ENCODE results near the gene JAK2.
"Not testable (repeated sequence)": the region's sequence is repeated elsewhere in the genome, so short reads cannot be mapped to it uniquely, and the experiment has no call there.

The JAK2 gene

DNA sequence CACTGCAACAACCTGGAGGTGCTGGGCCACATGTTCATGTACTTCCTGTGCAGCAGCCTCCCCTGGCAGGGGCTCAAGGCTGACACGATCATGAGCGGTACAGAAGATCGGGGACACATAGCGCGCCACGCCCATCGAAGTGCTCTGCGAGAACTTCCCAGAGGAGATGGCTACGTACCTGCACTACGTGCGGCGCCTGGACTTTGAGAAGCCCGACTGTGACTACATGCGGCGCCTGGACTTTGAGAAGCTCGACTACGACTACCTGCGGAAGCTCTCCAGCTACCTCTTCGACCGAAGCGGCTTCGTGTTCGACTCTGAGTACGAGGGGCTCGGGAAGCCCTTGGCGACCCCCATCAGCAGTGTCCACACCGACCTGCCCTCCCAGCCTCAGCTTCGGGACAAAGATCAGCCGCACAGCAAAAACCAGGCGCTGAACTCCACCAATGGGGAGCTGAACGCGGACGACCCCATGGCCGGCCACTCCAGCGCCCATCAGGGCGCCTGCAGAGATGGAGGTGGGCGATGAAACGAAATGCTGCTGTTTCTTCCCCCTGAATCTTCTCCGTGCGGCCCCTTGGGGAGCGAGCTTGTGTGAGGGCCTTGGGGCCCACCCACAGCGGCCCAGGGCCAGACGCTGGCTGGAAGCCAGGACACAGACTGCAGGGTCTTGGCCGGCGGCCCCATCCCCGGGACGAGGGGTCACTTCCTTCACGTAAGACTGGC, 56.5 kb downstream of the JAK2 start:
- no peak for DNase-seq (ENCODE audit: low read depth in 2 of 2)

DNA sequence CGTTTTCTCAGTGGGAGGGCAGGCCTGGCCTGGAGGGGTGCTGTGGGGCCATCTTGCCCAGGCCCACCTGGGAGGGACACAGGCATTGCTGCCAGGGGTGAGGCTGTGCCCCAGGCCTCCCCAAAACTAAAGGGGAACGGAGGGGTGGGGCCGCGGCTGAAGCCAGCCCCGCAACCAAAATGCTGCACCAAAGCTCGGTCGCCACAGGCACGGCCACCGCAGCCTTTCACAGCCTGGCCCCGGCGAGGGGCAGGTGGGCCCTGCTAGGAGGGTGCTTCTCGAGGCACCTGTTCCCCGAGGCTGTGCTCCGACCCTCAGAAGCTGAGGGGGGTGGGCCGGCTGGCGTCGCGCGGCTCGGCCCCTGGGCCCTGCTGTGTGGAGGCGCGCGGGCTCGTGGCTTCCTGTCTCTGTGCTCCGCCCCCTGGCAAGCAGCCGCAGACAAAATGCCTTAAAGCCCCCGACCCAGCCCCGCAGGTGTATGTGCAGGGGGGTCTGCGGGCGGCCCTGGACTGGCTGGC, 57.6 kb downstream of the JAK2 start:
- DNase-seq (ENCODE audit: low read depth in 2 of 2), result no peak

DNA sequence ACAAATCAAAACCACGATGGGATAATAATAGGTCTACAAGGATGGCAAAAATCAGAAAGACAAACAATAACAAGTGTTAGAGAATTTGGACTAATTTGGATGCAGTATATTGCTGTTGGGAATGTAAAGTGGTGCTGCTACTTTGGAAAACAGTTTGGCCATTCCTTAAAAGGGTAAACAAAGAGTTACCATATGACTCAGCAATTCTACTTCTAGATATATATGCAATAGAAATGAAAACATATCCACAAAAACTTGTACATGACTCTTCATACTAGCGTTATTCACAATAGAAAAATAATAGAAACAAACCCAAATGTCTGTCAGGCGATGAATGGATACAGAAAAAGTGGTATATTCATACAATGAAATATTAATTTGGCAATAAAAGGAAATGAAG, 58.3 kb downstream of the JAK2 start:
- DNase-seq (ENCODE audit: low read depth in 2 of 2), result no peak

DNA sequence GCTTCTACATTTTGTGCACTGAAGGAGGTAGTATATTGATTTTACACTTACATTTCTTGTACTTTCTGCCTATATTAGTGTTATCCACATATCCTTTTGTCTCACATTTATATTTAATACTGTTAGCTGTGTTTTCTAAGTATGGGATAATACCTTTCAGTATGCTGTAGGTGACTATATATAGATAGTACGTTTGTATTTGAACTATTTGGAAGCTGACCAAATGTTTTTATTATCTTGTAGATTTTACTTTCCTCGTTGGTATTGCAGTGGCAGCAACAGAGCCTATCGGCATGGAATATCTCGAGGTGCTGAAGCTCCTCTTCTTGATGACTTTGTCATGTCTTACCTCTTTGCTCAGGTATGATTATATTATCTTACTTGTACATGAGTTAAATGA, 59.1 kb downstream of the JAK2 start:
- DNase-seq (ENCODE audit: low read depth in 2 of 2), result no peak

DNA sequence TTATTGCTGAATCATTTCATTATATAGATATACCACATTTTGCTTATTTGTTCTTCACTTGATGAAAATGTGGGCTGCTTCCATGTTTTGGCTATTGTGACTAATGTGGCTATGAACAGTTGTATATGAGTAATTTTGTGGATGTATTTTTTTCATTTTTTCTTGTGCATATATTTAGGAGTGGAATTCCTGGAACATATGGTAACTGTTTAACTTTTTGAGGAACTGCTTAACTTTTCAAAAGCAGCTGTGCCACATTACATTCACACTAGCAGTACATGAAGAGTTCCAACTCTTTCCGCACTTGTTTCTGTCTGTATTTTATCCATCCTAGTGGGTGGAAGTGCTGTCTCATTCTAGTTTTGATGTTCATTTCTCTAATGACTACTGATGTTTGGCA, 67.8 kb downstream of the JAK2 start:
- no peak for DNase-seq (ENCODE audit: low read depth in 2 of 2)

DNA sequence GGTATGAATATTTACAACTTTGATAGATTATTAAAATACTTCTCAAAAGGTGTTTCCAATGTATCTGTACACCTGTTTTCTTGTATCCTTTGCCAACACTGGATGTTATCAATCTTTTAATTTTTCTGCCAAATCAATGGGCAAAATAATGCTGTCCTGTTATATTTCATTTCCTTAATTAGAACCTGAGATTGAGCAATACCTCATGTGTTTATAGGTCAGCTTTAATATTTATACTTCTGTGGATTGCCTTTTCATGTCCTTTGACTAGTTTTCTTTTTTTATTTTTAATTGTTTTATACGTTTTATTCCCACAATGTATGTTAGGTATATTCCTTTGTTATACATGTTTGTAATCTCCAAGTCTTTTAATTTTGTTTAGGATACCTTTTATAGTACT, 77.6 kb downstream of the JAK2 start:
- no peak for DNase-seq (ENCODE audit: low read depth in 2 of 2)

DNA sequence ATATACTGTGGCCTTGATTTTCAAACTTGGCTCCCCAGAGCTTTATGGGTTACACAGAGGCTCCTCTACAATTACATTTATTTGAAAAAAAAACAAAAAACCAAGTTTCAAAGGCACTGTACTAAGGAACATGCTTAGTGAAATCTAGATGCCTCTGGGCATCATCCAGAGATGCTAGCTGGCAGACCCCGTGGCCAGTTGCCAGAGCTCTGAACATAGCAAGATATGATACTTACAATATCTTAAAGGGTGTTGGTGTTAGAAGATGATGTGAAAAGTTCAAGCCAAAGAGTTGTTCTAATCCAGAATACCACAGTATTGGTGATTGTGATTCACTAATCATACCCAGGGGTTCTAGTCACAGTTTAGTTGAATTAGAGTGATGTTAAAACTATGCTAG, 87.8 kb downstream of the JAK2 start:
- DNase-seq (ENCODE audit: low read depth in 2 of 2), result no peak

DNA sequence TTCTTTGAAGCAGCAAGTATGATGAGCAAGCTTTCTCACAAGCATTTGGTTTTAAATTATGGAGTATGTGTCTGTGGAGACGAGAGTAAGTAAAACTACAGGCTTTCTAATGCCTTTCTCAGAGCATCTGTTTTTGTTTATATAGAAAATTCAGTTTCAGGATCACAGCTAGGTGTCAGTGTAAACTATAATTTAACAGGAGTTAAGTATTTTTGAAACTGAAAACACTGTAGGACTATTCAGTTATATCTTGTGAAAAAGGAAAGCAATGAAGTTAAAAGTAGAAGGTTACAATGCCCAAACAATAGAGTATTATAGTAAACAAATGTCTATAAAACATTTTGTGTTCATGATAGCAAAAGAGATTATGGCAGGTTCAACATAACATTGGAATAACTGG, 88.6 kb downstream of the JAK2 start:
- no peak for DNase-seq (ENCODE audit: low read depth in 2 of 2)

DNA sequence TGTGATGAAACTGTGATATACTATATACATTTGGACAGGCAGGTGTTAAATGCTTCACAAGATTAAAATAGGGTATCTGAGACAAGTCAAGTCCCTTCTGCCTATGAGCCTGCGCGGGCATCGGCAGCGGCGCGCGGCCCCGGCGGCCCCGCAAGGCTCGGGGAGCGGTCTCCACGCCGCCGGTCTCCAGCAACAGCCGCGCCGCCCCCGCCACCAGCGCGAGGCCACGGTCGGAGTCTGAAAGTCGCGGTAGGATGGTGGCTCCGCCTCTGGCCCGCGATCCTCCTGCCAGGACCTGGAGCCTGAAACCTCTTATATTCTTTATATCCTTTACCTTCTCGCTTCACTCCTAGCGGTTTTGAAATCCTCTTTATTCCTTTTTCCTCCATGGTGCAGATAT, 100.9 kb downstream of the JAK2 start:
- no peak for DNase-seq (ENCODE audit: low read depth in 2 of 2)

DNA sequence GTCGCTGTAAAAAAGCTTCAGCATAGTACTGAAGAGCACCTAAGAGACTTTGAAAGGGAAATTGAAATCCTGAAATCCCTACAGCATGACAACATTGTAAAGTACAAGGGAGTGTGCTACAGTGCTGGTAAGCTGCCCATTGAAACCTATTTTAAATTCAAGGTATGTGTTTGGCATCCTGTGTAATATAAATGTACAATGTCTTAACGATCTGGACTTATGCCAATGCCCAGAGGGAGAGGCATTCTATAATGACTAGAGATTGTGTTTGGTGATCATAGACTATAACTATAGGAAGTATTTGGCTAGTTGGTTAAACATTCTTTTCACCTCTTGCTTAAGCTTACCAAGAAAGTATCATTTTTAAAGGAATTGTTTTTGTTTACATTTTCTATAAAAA, 104.7 kb downstream of the JAK2 start:
- DNase-seq (ENCODE audit: low read depth in 2 of 2), result no peak

DNA sequence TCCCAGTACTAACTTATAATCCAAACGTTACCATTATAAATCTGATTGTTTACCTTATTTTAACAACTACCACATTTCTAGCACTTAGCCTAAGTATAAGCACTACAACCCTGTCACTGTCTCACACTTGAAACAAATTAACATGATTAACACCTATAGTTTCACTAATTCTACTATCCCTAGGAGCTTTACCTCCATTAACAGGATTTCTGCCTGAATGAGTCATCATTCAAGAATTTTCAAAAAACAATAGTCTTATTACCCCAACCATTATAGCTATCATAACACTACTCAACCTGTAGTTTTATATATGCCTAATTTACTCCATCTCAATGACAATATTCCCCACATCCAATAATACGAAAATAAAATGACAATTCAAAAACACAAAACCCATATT, 110.7 kb downstream of the JAK2 start:
- DNase-seq (ENCODE audit: low read depth in 2 of 2), result no peak

DNA sequence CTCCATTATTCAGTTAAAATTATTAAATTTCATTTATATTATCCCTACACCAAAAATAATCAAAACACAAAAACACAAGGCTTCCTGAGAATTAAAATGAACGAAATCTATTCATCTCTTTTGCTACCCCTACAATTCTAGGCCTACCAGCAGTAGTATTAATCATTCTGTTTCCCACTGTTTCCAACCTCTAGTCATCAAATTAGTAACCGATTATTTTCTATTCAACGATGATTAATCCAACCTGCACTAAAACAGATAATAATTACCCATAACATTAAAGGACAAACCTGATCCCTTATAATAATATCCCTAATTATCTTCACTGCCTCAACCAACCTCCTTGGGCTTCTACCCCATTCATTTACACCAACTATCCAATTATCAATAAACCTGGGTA, 114.4 kb downstream of the JAK2 start:
- DNase-seq (ENCODE audit: low read depth in 2 of 2), result no peak

DNA sequence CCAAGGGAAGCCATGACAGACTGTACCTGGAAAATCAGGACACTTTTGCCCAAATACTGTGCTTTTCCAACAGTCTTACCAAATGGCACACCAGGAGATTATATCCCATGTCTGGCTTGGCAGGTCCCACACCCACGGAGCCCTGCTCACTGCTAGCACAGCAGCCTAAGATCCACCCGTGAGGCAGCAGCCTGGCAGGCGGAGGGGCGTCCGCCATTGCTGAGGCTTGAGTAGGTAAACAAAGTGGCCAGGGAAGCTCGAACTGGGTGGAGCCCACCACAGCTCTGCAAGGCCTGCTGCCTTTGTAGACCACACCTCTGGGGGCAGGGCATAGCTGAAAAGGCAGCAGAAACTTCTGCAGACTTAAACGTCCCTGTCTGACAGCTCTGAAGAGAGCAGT, 116.1 kb downstream of the JAK2 start:
- DNase-seq (ENCODE audit: low read depth in 2 of 2), result not testable (repeated sequence)

DNA sequence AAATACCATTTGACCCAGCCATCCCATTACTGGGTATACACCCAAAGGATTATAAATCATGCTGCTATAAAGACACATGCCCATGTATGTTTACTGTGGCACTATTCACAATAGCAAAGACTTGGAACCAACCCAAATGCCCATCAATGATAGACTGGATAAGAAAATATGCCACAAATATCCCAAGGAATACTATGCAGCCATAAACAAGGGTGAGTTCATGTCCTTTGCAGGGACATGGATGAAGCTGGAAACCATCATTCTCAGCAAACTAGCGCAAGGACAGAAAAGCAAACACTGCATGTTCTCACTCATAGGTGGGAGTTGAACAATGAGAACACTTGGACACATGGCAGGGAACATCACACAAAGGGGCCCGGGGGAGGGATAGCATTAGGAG, 121.4 kb downstream of the JAK2 start:
- not testable (repeated sequence) for DNase-seq (ENCODE audit: low read depth in 2 of 2)

DNA sequence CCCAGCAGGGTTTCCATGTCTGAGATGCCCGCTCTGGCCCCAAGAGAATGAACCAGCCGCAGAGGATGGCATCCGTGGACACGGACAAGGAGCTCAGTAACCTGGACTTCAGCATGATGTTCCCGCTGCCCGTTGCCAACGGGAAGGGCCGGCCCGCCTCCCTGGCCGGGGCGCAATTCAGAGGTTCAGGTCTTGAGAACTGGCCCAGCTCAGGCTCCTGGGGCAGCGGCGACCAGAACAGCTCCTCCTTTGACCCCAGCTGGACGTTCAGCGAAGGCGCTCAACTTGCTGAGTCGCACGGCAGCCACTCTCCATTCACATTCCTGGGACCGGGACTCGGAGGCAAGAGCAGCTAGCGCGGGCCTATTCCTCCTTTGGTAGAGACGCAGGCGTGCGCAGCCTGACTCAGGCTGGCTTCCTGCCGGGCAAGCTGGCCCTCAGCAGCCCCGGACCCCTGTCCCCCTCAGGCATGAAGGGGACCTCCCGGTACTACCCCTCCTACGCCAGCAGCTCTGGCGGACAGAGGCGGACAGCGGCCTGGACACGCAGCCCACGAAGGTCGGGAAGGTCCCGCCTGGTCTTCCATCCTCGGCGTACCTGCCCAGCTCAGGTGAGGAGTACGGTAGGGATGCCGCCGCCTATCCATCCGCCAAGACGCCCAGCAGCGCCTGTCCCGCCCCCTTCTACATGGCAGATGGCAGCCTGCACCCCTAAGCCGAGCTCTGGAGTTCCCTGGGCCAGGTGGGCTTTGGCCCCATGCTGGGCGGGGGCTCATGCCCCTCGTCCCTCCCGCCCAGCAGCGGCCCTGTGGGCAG, 126.0 kb downstream of the JAK2 start:
- DNase-seq (ENCODE audit: low read depth in 2 of 2), result no peak

DNA sequence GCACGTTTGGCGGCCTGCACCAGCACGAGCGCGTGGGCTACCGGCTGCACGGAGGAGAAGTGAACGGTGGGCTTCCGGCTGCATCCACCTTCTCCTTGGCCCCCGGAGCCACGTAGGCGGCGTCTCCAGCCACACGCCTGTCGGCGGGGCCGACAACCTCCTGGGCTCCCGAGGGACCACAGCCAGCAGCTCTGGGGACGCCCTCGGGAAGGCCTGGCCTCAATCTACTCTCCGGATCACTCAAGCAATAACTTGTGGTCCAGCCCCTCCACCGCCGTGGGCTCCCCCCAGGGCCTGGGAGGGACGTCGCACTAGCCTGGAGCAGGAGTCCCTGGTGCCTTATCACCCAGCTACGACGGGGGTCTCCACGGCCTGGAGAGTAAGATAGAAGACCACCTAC, 126.6 kb downstream of the JAK2 start:
- DNase-seq (ENCODE audit: low read depth in 2 of 2), result no peak

DNA sequence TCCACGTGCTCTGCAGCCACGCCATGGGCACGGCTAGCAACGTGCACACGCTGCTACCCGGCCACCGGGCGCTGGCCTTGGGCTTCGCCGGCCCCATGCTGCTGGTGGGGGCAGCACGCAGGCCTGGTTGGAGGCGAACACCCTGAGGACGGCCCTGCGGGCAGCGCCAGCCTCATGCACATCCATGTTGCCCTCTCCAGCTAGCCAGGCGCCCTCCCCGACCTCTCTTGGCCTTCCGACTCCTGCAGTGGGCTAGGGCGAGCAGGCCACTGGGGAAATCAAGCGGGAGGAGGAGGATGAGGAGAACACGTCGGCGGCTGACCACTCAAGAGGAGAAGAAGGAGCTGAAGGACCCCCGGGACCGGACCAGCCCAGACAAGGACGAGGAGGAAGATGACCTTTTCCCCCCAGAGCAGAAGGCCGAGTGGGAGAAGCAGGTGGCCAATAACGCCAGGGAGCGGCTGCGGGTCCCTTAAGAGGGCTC, 127.1 kb downstream of the JAK2 start:
- DNase-seq (ENCODE audit: low read depth in 2 of 2), result no peak

DNA sequence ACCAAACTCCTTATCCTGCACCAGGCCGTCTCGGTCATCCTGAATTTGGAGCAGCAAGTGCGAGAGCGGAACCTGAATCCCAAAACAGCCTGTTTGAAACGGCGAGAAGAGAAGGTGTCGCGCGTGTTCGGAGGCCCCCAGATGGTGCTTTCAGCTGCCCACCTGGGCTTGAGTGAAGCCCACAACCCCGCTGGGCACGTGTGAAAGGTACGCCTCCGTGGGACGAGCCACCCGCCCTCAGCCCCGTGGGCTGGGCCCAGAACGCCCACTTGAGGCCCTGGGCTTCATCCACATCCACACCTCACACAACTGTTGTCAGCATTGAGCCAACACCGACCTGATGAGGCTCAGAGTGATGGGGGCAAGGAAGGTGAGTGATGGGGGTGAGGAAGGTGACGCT, 127.6 kb downstream of the JAK2 start:
- DNase-seq (ENCODE audit: low read depth in 2 of 2), result no peak

DNA sequence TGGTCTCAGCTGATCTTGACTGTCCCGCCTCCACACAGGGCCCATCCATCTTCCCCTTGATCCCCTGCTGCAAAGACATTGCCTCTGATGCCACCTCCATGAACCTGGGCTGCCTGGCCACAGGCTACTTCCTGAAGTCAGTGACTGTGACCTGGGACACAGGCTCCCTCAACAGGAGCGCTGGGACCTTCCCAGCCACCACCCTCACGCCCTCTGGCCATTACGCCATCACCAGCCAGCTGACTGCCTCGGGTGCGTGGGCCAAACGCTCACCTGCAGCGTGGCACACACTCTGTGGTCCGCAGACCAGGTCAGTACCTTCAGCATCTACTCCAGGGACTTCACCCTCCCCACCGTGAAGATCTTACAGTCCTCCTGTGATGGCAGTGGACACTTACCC, 128.5 kb downstream of the JAK2 start:
- DNase-seq (ENCODE audit: low read depth in 2 of 2), result no peak

DNA sequence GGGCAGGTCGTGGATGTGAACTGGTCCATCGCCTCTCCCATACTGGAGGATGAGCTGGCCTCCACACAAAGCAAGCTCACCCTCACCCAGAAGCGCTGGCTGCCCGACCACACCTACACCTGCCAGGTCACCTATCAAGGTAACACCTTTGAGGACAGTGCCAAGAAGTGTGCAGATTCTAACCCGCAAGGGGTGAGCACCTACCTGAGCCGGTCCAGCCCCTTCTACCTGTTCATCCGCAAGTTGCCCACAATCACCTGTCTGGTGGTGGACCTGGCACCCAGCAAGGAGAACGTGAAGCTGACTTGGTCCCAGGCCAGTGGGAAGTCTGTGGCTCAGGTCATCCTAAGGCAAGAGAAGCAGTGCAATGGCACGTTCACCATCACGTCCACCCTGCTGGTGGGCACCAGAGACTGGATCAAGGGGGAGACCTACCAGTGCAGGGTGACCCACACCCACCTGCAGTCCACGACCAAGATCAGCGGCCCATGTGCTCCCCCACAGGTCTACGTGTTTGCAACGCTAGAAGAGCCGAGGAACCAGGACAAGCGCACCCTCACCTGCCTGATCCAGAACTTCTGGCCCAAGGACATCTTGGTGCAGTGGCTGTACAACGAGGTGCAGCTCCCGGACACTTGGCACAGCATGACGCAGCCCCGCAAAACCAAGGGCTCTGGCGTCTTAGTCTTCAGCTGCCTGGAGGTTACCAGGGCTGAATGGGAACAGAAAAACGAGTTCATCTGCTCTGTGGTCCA, 129.1 kb downstream of the JAK2 start:
- DNase-seq (ENCODE audit: low read depth in 2 of 2), result no peak

DNA sequence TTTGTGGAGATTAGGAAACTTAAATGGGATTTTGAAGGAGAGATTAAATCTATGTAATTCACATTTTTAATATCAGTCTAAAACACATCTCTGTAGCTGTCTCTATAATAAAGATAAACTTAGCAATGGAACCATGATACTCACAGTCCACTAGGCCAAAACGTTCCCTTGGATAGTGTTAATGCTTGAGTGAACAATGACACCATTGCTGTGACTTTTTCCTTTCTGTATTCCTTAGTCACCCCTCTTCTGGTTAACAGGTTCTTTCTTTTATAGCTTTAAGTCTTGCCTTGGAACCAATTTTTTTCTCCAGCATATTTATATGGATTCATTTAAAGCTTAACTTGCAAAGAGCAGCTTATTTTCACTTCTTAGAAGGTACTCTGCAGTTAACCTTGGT, 137.0 kb downstream of the JAK2 start:
- no peak for DNase-seq (ENCODE audit: low read depth in 2 of 2)

DNA sequence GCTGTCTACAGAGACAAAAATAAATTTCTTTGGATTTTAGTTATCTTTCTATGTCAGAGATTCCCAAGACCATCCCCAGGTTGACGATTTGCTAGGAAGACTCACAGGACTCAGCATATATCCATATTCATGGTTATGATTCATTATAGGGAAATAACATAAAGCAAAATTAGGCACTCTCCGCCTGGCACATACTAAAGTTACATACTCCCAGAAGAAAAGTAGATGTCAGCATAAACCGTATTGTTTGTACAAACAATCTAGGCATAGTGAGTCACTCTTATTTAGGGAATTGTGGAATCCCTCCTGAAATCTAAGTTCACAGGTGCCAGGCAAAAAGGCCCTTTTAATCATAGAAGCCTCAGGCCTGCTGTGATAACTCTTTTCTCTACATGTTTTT, 137.4 kb downstream of the JAK2 start:
- no peak for DNase-seq (ENCODE audit: low read depth in 2 of 2)

All from stimulated activated CD4-positive, alpha-beta T cell treated with anti-CD3 and anti-CD28 coated beads, Interleukin-1b, Interleukin-23, amount 100 ng/mL, for 4 hours (primary cell).